HepG2 (cell line): ENCODE measurements around the gene S100A6. TPM values are rescaled to one million over a fixed set of nuclear protein-coding genes. Genes with fewer than 3 reads are reported as not detected.

ENCODE experiments used
- ATAC-seq: fragments of 200-7000 bp; cut with Tn5 transposase; 3 replicates; pipeline ENCODE4 v1.9.1; 2020; ENCODE audit warnings: mild to moderate bottlenecking, moderate library complexity
- BruUV-seq: library from RNA; stranded (reverse); fragments of 400-500 nt; replicated peaks from 2 replicates; lab custom pipeline; 2021; lab: Mats Ljungman, UMichigan
- CTCF ChIA-PET: fragments of 300-600 bp; formaldehyde crosslinking; extraction: SDS; loops from one replicate; lab custom pipeline; 2021; ENCODE audit warnings: low total read pairs, inconsistent platforms, low intra/inter-chr PET ratio; lab: Yijun Ruan, JAX
- POLR2A ChIA-PET: fragments of 350-600 bp; sonication (Branson Sonifier 250); formaldehyde crosslinking; loops from one replicate; lab custom pipeline; 2020; ENCODE audit warnings: antibody characterized with exemption, inconsistent platforms; lab: Yijun Ruan, JAX
- DNase-seq: peaks from one replicate; pipeline ENCODE4 v3.0.0-alpha.2; 2015; ENCODE audit warnings: low spot score
- FAIRE-seq: peaks from 3 replicates; lab custom pipeline; 2011; peaks lifted over from hg19 to GRCh38; lab: Jason Lieb, UNC
- H2AFZ ChIP-seq: one replicate; pipeline ENCODE4 v1.6.1; 2011; ENCODE audit warnings: low read length, inconsistent platforms
- H3K27ac ChIP-seq: fragments of 300-600 bp; 3 replicates; pipeline ENCODE4 v1.8.0; 2011; ENCODE audit warnings: mixed run types, mild to moderate bottlenecking, mixed read lengths, low read length, inconsistent platforms; ENCODE audit not compliant: insufficient read depth; ENCODE audit errors: extremely low read length
- H3K27me3 ChIP-seq, 2 experiments: fragments of 200-600 bp in 1 of 2; 2 replicates in 1 of 2; 3 replicates in 1 of 2; pipeline versions ENCODE4 v1.6.0 to v1.8.0; 2011; ENCODE audit warnings: low read length in 2 of 2, mild to moderate bottlenecking in 2 of 2, moderate library complexity in 2 of 2, inconsistent platforms in 1 of 2; ENCODE audit not compliant: insufficient read depth in 2 of 2, control insufficient read depth in 1 of 2
- H3K36me3 ChIP-seq, 2 experiments: fragments of 200-600 bp in 1 of 2; replicated peaks in 1 of 2; 2 replicates in 1 of 2; 3 replicates in 1 of 2; pipeline versions ENCODE4 v1.5.1 to v1.8.0; 2011; ENCODE audit warnings: low read length in 2 of 2, inconsistent platforms in 1 of 2; ENCODE audit not compliant: insufficient read depth in 2 of 2, control insufficient read depth in 1 of 2
- H3K4me1 ChIP-seq: 2 replicates; pipeline ENCODE4 v1.5.1; 2012; ENCODE audit warnings: low read length, inconsistent platforms; ENCODE audit not compliant: insufficient read depth
- H3K4me2 ChIP-seq: 2 replicates; pipeline ENCODE4 v1.6.0; 2011; ENCODE audit warnings: low read depth, low read length, inconsistent platforms
- H3K4me3 ChIP-seq, 3 experiments: fragments of 200-600 bp in 1 of 3; sonication (generic), shearing (Covaris generic) in 1 of 3; replicated peaks in 1 of 3; 2 replicates each; pipeline ENCODE4 v1.5.1; 2011 to 2016; ENCODE audit warnings: low read length in 3 of 3, inconsistent platforms in 2 of 3, low read depth in 2 of 3, mild to moderate bottlenecking in 2 of 3, control low read depth in 1 of 3, mixed read lengths in 1 of 3; ENCODE audit not compliant: insufficient read depth in 1 of 3
- H3K79me2 ChIP-seq: one replicate; pipeline ENCODE4 v1.6.1; 2011; ENCODE audit warnings: low read length, inconsistent platforms; ENCODE audit not compliant: insufficient read depth
- H3K9ac ChIP-seq: 2 replicates; pipeline ENCODE4 v1.6.0; 2011; ENCODE audit warnings: mild to moderate bottlenecking, low read depth, low read length, inconsistent platforms; ENCODE audit not compliant: insufficient read depth
- H3K9me3 ChIP-seq: 2 replicates; pipeline ENCODE4 v1.5.1; 2012; ENCODE audit warnings: mild to moderate bottlenecking, low read length
- H4K20me1 ChIP-seq: 2 replicates; pipeline ENCODE4 v1.6.0; 2011; ENCODE audit warnings: inconsistent platforms, mild to moderate bottlenecking, low read length, moderate library complexity; ENCODE audit not compliant: insufficient read depth
- ESRRA ChIP-seq: sonication (generic); formaldehyde crosslinking; IDR thresholded peaks from 2 replicates; pipeline ENCODE4 v1.5.1; 2020; ENCODE audit warnings: mild to moderate bottlenecking, low read depth, missing genetic modification reagents
- GABPB1 ChIP-seq: IDR thresholded peaks from 2 replicates; pipeline ENCODE4 v1.6.1; 2016; ENCODE audit warnings: mild to moderate bottlenecking, missing genetic modification reagents, moderate library complexity, missing compliant biosample characterization
- HNRNPL ChIP-seq: fragments of 200-400 bp; formaldehyde crosslinking; IDR thresholded peaks from 2 replicates; pipeline ENCODE4 v1.6.1; 2017; ENCODE audit warnings: mild to moderate bottlenecking, low read depth, low read length
- ISL2 ChIP-seq: sonication (generic); formaldehyde crosslinking; IDR thresholded peaks from 2 replicates; pipeline ENCODE4 v1.5.0; 2020; ENCODE audit warnings: missing genetic modification reagents
- MXD4 ChIP-seq: IDR thresholded peaks from 2 replicates; pipeline ENCODE4 v1.6.1; 2016; ENCODE audit warnings: mild to moderate bottlenecking, missing biosample characterization, missing genetic modification reagents
- NCOR1 ChIP-seq: fragments of 200-600 bp; sonication (generic); IDR thresholded peaks from 2 replicates; pipeline ENCODE4 v1.7.0; 2017; ENCODE audit warnings: antibody characterized with exemption, low read length, borderline replicate concordance
- RXRB ChIP-seq: IDR thresholded peaks from 2 replicates; pipeline ENCODE4 v1.6.1; 2016; ENCODE audit warnings: borderline replicate concordance, missing genetic modification reagents, missing compliant biosample characterization
- TCF7L2 ChIP-seq: IDR thresholded peaks from 2 replicates; pipeline ENCODE4 v1.6.1; 2011; ENCODE audit warnings: mild to moderate bottlenecking, low read depth, low read length, moderate library complexity
- ZBTB21 ChIP-seq: sonication (generic); formaldehyde crosslinking; IDR thresholded peaks from 2 replicates; pipeline ENCODE4 v1.4.0; 2020; ENCODE audit warnings: missing genetic modification reagents
- ZNF235 ChIP-seq: sonication (generic); formaldehyde crosslinking; IDR thresholded peaks from 2 replicates; pipeline ENCODE4 v1.8.1; 2023; ENCODE audit warnings: mild to moderate bottlenecking, missing genetic modification reagents, borderline replicate concordance
- ZNF501 ChIP-seq: sonication (generic); formaldehyde crosslinking; IDR thresholded peaks from 2 replicates; pipeline ENCODE4 v1.5.1; 2020; ENCODE audit warnings: mild to moderate bottlenecking, moderate library complexity, missing genetic modification reagents
- ZNF615 ChIP-seq: sonication (generic); formaldehyde crosslinking; IDR thresholded peaks from 2 replicates; pipeline ENCODE4 v1.5.0; 2020; ENCODE audit warnings: mild to moderate bottlenecking, missing genetic modification reagents, borderline replicate concordance
- ZNF619 ChIP-seq: sonication (generic); formaldehyde crosslinking; IDR thresholded peaks from 2 replicates; pipeline ENCODE4 v1.4.0; 2020; ENCODE audit warnings: mild to moderate bottlenecking, missing genetic modification reagents
- ZNF768 ChIP-seq: sonication (generic); formaldehyde crosslinking; IDR thresholded peaks from 2 replicates; pipeline ENCODE4 v1.4.0; 2020; ENCODE audit warnings: missing genetic modification reagents
- WGBS: methylation state at CpG from one replicate; pipeline ENCODE4 v1.1.6; 2017; ENCODE audit warnings: low lambda C conversion rate; 5-methylcytosine and 5-hydroxymethylcytosine counted together
- in situ Hi-C: cut with HindIII; loops from 2 replicates; pipeline ENCODE4 v1.10.0; 2017; ENCODE audit warnings: low pct_unique_long_range_greater_than_20kb; ENCODE audit not compliant: extremely low pct_ligation_motif_present
- intact Hi-C: fragments of 100-400 bp; cut with micrococcal nuclease; formaldehyde crosslinking; loops from one replicate; pipeline ENCODE4 v1.10.0; 2022; ENCODE audit not compliant: unreplicated experiment
- polyA plus RNA-seq, 8 experiments: library from polyadenylated mRNA; depleted of rRNA in 3 of 8; stranded (reverse) in 7 of 8; unstranded in 1 of 8; fragments of >200 nt; fragmentation: Illumina TruSeq in 4 of 8; extraction: Trizol in 4 of 8; gene quantifications; 2 replicates each; pipeline versions ENCODE4 v1.2.1 to v1.2.3, GENCODE V29; 2011 to 2016; ENCODE audit warnings: low read depth in 4 of 8, missing spikeins in 1 of 8, mixed read lengths in 1 of 8; ENCODE audit not compliant: insufficient read depth in 1 of 8
- total RNA-seq, 5 experiments: library from RNA; depleted of rRNA; stranded (reverse); fragments of >200 nt; fragmentation: Illumina TruSeq; extraction: Trizol; gene quantifications; 2 replicates each; pipeline ENCODE4 v1.2.3, GENCODE V29; 2016; ENCODE audit warnings: low read depth in 1 of 5
- TF ChIP-seq, protein P1 (sequence below): sonication (generic); formaldehyde crosslinking; IDR thresholded peaks from 2 replicates; pipeline ENCODE4 v1.5.1; 2020; ENCODE audit warnings: mild to moderate bottlenecking, moderate library complexity, missing genetic modification reagents
- TF ChIP-seq, protein P2 (sequence below): sonication (generic); formaldehyde crosslinking; IDR thresholded peaks from 2 replicates; pipeline ENCODE4 v1.8.1; 2023; ENCODE audit warnings: mild to moderate bottlenecking, moderate library complexity, missing genetic modification reagents
- TF ChIP-seq, protein P3 (sequence below): sonication (generic); formaldehyde crosslinking; IDR thresholded peaks from 2 replicates; pipeline ENCODE4 v1.4.0; 2020; ENCODE audit warnings: mild to moderate bottlenecking, low read depth, missing genetic modification reagents

S100A6 gene
- total and polyA plus RNA-seq, 2 of the 13 experiments (the other 11 are each of a cell fraction or from before 2014, with no cell fraction given), result 72.9 to 85.0 TPM

DNA sequence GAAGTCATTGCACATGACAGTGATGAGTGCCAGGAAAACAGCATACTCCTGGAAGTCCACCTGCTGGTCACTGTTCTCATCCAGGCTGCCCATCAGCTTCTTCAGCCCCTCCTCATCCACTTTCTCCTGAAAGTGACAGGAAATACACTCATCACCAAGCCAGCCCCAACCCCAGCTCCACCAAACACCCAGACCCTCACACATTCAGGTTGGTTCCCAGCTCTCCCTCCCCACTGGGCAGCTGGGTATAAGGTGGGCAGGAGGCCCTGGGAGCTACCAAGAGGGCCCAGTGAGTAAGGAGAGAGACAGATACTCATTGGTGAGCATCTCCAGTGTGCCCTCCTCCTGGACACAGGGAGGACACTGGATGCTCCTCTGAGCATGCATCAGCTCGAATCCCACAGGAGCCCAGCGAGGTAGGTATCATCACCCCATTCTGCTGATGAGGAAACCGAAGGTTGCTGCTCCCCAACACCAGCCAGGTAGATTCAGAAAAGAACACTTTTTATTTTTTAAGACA is 25.7 kb upstream of the S100A6 start:
- Histone ChIP-seq H3K4me1 (peaks cover 14% of the 10 kb centered on the region), H3K79me2 (no peaks in the 10 kb centered on the region), H2AFZ (no peak overlapping the region), H3K36me3 (no peaks in the 10 kb centered on the region), H4K20me1 (no peaks in the 10 kb centered on the region), H3K9ac (no peak overlapping the region), H3K9me3 (no peaks in the 10 kb centered on the region), H3K4me3 (no peak overlapping the region), H3K27ac (no peak overlapping the region), H3K27me3 (no peaks in the 10 kb centered on the region), H3K4me2 (no peak overlapping the region)
- ChIA-PET CTCF (no interaction called here), POLR2A (interaction anchor here (0.7 to 1.3 kb wide), 4 partner anchors 9 to 214 kb away, joined by 3 to 5 read pairs (median 3); partner anchors contain the start of genes S100A1 and S100A13)
- no peak for DNase-seq
- no peak for TF ChIP-seq MXD4 (CRISPR knock-in tag)
- TF ChIP-seq ZBTB21 (CRISPR knock-in tag), result no peak
- TF ChIP-seq, protein P1, sequence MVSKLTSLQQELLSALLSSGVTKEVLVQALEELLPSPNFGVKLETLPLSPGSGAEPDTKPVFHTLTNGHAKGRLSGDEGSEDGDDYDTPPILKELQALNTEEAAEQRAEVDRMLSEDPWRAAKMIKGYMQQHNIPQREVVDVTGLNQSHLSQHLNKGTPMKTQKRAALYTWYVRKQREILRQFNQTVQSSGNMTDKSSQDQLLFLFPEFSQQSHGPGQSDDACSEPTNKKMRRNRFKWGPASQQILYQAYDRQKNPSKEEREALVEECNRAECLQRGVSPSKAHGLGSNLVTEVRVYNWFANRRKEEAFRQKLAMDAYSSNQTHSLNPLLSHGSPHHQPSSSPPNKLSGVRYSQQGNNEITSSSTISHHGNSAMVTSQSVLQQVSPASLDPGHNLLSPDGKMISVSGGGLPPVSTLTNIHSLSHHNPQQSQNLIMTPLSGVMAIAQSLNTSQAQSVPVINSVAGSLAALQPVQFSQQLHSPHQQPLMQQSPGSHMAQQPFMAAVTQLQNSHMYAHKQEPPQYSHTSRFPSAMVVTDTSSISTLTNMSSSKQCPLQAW, result no peak
- TF ChIP-seq ISL2, result no peak
- TF ChIP-seq, protein P2, sequence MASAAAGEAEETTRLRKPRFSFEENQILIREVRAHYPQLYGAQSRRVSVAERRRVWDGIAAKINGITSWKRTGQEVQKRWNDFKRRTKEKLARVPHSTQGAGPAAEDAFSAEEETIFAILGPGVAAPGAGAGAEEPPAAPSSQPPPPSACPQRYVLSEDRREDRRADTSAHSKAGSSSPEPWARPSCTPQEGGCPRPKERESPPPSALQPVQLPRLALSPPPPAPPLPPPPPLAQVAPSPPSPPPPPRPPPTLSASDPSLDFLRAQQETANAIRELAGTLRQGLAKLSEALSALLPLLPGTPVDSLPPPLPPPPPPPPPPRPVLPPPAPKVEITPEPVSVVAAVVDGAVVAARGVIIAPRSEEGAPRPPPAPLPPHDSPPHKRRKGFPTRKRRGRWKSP (CRISPR knock-in tag), result no peak
- no peak for TF ChIP-seq RXRB (CRISPR knock-in tag)
- no peak for TF ChIP-seq ZNF619 (CRISPR knock-in tag)
- TF ChIP-seq ZNF615 (CRISPR knock-in tag), result no peak
- TF ChIP-seq ZNF235 (CRISPR knock-in tag), result no peak
- TF ChIP-seq, protein P3, sequence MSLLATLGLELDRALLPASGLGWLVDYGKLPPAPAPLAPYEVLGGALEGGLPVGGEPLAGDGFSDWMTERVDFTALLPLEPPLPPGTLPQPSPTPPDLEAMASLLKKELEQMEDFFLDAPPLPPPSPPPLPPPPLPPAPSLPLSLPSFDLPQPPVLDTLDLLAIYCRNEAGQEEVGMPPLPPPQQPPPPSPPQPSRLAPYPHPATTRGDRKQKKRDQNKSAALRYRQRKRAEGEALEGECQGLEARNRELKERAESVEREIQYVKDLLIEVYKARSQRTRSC (CRISPR knock-in tag), result no peak
- no peak for TF ChIP-seq ZNF501 (CRISPR knock-in tag)
- no peak for TF ChIP-seq NCOR1
- no peak for TF ChIP-seq TCF7L2
- no peak for TF ChIP-seq GABPB1 (CRISPR knock-in tag)
- no peak for TF ChIP-seq ZNF768
- no peak for TF ChIP-seq HNRNPL
- TF ChIP-seq ESRRA (CRISPR knock-in tag), result no peak
- intact Hi-C loops (no loop called here), in situ Hi-C loops (no loop called here)
- no peak for FAIRE-seq
- ATAC-seq, result peak; percentile 18; the same call in 1 of the 3 replicates
- 18% methylated on average over 3 of the region's 3 CpGs for WGBS
- BruUV-seq, result no TSS peak
